Peyer's patch (tissue), 4 donors: ENCODE data around the gene LYST. TPM values are rescaled to one million over a fixed set of nuclear protein-coding genes. Genes with fewer than 3 reads are reported as not detected.
"Not testable (repeated sequence)": the region's sequence is repeated elsewhere in the genome, so short reads cannot be mapped to it uniquely, and the experiment has no call there.

Experiments
- DNase-seq, 3 donors: peaks; one replicate each; pipeline ENCODE4 v3.0.0-alpha.2; 2017 to 2019
- H3K27ac ChIP-seq, 4 donors: fragments of 200-600 bp; sonication (generic); one replicate each; pipeline ENCODE4 v1.5.1; 2016 to 2019
- H3K27me3 ChIP-seq, 2 donors: fragments of 200-600 bp; sonication (generic); one replicate each; pipeline ENCODE4 v1.5.1; 2019
- H3K36me3 ChIP-seq, 3 donors: fragments of 200-600 bp; sonication (generic); one replicate each; pipeline ENCODE4 v1.5.1; 2016 to 2019
- H3K4me1 ChIP-seq, 4 donors: fragments of 200-600 bp; sonication (generic); one replicate each; pipeline ENCODE4 v1.5.1; 2016 to 2019
- H3K4me3 ChIP-seq, 4 donors: fragments of 200-600 bp; sonication (generic); 1 replicate in 3 of 4; 2 replicates in 1 of 4; pipeline ENCODE4 v1.5.1; 2016 to 2019; ENCODE audit warnings: mild to moderate bottlenecking in 1 of 4
- H3K9me3 ChIP-seq, 4 donors: fragments of 200-600 bp; sonication (generic); one replicate each; pipeline ENCODE4 v1.5.1; 2016 to 2019; ENCODE audit warnings: mild to moderate bottlenecking in 1 of 4
- POLR2A ChIP-seq, 2 donors: fragments of 450-650 bp; IDR thresholded peaks; one replicate each; pipeline ENCODE4 v1.5.1; 2017; ENCODE audit warnings: antibody characterized with exemption in 2 of 2, mild to moderate bottlenecking in 2 of 2, moderate library complexity in 2 of 2
- total RNA-seq, 4 donors: library from RNA; depleted of rRNA; stranded (reverse); fragments of >200 nt; gene quantifications; one replicate each; pipeline ENCODE4 v1.1.0, GENCODE V29; 2016
- TF ChIP-seq, protein P1 (sequence below), 6 experiments: fragments of 450-650 bp in 4 of 6; fragments of 200-600 bp in 2 of 6; sonication (generic) in 1 of 6; IDR thresholded peaks; one replicate each; pipeline ENCODE4 v1.5.1; 2017 to 2019; ENCODE audit warnings: antibody characterized with exemption in 6 of 6, mild to moderate bottlenecking in 3 of 6, moderate library complexity in 1 of 6

Gene LYST
- total RNA-seq, 4 donors from 2014 or later: 27.8 to 68.5 (median 35.5) TPM

DNA sequence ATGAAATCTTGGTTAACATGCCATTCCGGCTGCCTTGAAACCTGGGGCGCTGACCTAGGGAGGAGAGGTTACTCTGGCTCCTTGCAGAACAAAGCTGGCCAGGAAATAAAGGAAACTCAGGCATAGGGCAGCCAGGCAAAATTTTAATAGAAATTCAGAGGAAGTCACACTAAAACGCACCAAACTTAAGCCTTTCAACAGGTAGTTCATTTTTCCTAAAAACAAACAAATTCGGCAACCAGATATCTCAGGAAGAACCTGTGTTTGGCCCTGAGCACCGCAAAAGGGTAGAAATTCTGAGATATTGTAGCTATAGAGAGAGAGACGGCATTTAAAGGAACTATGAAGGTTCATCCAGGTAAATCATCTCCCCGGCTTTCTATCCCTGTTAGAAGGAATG, 13.1 kb downstream of the LYST start:
- no peaks in the 10 kb centered on the region for H3K27me3 ChIP-seq
- H3K9me3 ChIP-seq: no peaks in the 10 kb centered on the region
- H3K27ac ChIP-seq: no peak overlapping the region
- H3K4me3 ChIP-seq: no peak overlapping the region
- no peaks in the 10 kb centered on the region for H3K36me3 ChIP-seq
- no peaks in the 10 kb centered on the region for H3K4me1 ChIP-seq
- no peak for TF ChIP-seq POLR2A (IDR thresholded peaks at IDR 0.05)
- TF ChIP-seq, protein P1, sequence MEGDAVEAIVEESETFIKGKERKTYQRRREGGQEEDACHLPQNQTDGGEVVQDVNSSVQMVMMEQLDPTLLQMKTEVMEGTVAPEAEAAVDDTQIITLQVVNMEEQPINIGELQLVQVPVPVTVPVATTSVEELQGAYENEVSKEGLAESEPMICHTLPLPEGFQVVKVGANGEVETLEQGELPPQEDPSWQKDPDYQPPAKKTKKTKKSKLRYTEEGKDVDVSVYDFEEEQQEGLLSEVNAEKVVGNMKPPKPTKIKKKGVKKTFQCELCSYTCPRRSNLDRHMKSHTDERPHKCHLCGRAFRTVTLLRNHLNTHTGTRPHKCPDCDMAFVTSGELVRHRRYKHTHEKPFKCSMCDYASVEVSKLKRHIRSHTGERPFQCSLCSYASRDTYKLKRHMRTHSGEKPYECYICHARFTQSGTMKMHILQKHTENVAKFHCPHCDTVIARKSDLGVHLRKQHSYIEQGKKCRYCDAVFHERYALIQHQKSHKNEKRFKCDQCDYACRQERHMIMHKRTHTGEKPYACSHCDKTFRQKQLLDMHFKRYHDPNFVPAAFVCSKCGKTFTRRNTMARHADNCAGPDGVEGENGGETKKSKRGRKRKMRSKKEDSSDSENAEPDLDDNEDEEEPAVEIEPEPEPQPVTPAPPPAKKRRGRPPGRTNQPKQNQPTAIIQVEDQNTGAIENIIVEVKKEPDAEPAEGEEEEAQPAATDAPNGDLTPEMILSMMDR (IDR thresholded peaks at IDR 0.05): no peak
- no peak for DNase-seq

DNA sequence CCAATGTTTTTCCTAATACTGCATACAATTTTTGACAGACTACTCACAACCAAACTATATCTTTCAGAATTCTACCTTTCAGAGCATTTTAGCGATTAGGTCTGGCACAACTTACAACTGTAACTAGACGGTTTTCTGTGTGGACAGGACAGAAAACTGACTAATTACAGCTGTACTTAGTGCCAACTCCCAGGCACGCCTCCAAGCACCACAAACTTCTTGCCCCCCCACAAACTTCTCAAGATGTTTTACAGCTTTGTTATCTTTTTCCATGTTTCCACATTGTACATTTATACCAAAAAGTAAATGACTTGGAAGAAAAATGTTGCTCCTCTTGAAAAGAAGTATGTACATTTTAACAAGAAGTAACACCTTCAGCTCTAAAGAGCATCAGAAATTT, 13.8 kb downstream of the LYST start:
- H3K9me3 ChIP-seq: no peaks in the 10 kb centered on the region
- DNase-seq: no peak
- H3K4me3 ChIP-seq: no peak overlapping the region
- no peak overlapping the region for H3K27ac ChIP-seq
- H3K4me1 ChIP-seq: no peaks in the 10 kb centered on the region
- TF ChIP-seq, protein P1 (IDR thresholded peaks at IDR 0.05): no peak
- no peak for TF ChIP-seq POLR2A (IDR thresholded peaks at IDR 0.05)
- no peaks in the 10 kb centered on the region for H3K36me3 ChIP-seq
- H3K27me3 ChIP-seq: no peaks in the 10 kb centered on the region

DNA sequence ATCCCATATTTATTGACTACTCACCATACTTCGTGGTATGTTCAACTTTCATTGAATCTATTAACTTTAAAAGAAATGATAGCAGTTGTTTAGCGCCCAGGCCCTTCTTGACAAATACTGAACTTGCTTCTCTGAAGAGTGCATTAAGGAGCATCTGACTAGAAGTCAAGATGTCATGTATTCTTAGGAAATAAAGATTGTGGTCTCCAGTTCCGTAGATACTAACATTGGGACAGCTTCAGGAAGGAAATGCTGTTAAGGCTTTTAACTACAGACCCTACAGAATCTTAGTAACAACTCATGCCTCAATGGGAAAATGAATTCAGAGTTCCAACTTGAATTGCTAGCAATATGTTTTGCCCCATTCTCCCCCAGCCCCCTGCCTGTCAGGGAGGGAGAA, 14.8 kb downstream of the LYST start:
- TF ChIP-seq, protein P1 (IDR thresholded peaks at IDR 0.05): no peak
- TF ChIP-seq POLR2A (IDR thresholded peaks at IDR 0.05): no peak
- DNase-seq: no peak
- Histone ChIP-seq H3K9me3 (no peaks in the 10 kb centered on the region), H3K4me3 (no peak overlapping the region), H3K27ac (no peak overlapping the region), H3K4me1 (no peaks in the 10 kb centered on the region), H3K27me3 (no peaks in the 10 kb centered on the region), H3K36me3 (no peaks in the 10 kb centered on the region)

DNA sequence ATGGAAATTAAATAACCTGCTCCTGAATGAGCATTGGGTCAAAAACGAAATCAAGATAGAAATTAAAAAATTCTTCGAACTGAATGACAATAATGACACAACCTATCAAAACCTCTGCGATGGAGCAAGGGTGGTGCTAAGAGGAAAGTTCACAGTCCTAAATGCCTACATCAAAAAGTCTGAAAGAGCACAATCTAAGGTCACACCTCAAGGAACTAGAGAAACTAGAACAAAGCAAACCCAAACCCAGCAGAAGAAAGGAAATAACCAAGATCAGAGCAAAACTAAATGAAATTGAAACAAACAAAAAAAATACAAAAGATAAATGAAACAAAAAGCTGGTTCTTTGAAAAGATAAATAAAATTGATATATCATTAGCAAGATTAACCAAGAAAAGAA, 18.5 kb downstream of the LYST start:
- H3K4me3 ChIP-seq, DNase-seq, H3K27ac ChIP-seq, H3K27me3 ChIP-seq, H3K4me1 ChIP-seq, H3K9me3 ChIP-seq, H3K36me3 ChIP-seq: not testable (repeated sequence)

DNA sequence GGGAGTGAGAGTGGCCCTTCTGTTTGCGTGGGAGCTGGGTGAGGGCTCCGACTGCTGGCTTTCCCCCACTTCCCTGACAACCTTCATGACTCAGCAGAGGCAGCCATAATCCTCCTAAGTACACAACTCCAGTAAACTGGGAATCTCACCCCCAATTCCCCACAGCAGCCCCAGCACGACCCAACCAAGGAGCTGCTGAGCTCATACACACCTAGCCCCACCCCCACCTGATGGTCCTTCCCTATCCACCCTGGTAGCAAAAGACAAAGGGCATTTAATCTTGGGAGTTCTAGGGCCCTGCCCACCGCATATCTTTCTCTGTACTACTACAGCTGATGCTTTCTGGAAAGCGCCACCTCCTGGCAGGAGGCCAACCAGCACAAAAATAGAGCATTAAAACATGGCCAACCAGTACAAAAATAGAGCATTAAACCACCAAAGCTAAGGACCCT, 21.0 kb downstream of the LYST start:
- H3K27me3 ChIP-seq, H3K9me3 ChIP-seq, DNase-seq, H3K4me3 ChIP-seq, H3K36me3 ChIP-seq: not testable (repeated sequence)
- Histone ChIP-seq H3K27ac (peak overlapping the region in 1 of 4 donors; percentile 2), H3K4me1 (peaks cover 0 to 12% (median 0%) of the 10 kb centered on the region in 4 donors)

DNA sequence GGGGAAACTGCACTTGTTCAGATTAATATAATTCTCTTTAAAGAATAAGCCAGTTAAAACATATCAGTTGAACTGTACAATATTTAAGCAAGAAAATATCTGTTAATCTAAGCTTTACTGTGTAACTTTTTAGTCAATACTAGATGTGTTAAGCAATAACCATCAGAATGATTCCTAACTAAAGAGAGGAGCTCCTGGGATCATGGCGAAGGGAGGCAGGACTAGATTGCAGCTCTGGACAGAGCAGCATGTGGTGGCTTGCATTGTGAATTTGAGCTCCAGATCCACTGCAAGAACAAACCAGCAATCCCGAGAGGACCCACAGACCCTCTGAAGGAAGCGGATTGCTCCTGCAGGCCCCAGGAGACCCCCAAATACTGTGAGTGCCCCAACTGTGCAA, 21.9 kb downstream of the LYST start:
- Histone ChIP-seq H3K27me3 (no peaks in the 10 kb centered on the region), H3K4me1 (peaks cover 0 to 12% (median 0%) of the 10 kb centered on the region in 4 donors), H3K9me3 (no peaks in the 10 kb centered on the region), H3K4me3 (no peak overlapping the region), H3K27ac (no peak overlapping the region), H3K36me3 (no peaks in the 10 kb centered on the region)
- no peak for DNase-seq
- TF ChIP-seq, protein P1 (IDR thresholded peaks at IDR 0.05): no peak
- TF ChIP-seq POLR2A (IDR thresholded peaks at IDR 0.05): no peak

DNA sequence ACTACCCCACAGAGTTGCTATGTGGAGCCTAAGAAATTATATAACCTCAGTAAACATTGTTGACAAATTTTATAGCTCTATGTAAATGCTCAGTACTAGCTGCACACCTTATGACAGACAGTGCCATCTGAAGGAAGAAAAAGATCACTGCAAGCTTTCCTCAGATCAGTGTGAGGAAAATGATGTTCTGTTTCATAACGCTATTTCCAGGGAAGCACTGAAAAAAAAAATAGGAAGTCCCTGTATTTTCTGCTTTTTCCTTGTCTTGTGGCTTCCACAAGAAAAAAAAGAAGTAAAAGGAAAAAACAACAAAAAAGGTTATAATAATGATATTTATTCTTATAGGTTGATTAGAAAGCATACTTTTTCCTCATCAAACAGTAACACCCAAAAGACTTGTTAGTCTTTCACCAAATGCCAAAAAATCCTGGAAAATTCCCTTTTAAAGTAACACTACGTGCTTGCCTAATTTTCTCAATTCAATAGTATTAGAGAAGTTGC, 23.2 kb downstream of the LYST start:
- TF ChIP-seq, protein P1 (IDR thresholded peaks at IDR 0.05): peak; percentile 18 to 68 (median 49)
- TF ChIP-seq POLR2A (IDR thresholded peaks at IDR 0.05): no peak
- no peaks in the 10 kb centered on the region for H3K9me3 ChIP-seq
- H3K4me1 ChIP-seq: peaks cover 0 to 12% (median 0%) of the 10 kb centered on the region in 4 donors
- no peak overlapping the region for H3K27ac ChIP-seq
- H3K4me3 ChIP-seq: no peak overlapping the region
- no peak for DNase-seq
- H3K36me3 ChIP-seq: no peaks in the 10 kb centered on the region
- H3K27me3 ChIP-seq: no peaks in the 10 kb centered on the region
